NT2/D1 (cell line): ENCODE measurements around the gene LENG9.

Experiments
- DNase-seq: peaks from one replicate; pipeline ENCODE4 v3.0.0-alpha.2; 2011; ENCODE audit warnings: low read depth, low spot score
- H3K27me3 ChIP-seq: 2 replicates; pipeline ENCODE4 v1.6.0; 2011; ENCODE audit warnings: mild to moderate bottlenecking; ENCODE audit not compliant: insufficient read length, insufficient read depth
- H3K36me3 ChIP-seq: 2 replicates; pipeline ENCODE4 v1.6.1; 2011; ENCODE audit warnings: mild to moderate bottlenecking, low read length, mixed read lengths; ENCODE audit not compliant: insufficient read depth, insufficient read length
- H3K4me1 ChIP-seq: 2 replicates; pipeline ENCODE4 v1.5.1; 2011; ENCODE audit not compliant: insufficient read depth, insufficient read length
- H3K4me3 ChIP-seq: 2 replicates; pipeline ENCODE4 v1.5.1; 2011; ENCODE audit warnings: low read depth; ENCODE audit not compliant: insufficient read length
- H3K9ac ChIP-seq: 2 replicates; pipeline ENCODE4 v1.6.0; 2011; ENCODE audit warnings: low read depth; ENCODE audit not compliant: insufficient read length
- H3K9me3 ChIP-seq: 2 replicates; pipeline ENCODE4 v1.5.1; 2011; ENCODE audit warnings: mild to moderate bottlenecking, low read length; ENCODE audit not compliant: insufficient read depth
- SUZ12 ChIP-seq: IDR thresholded peaks from 2 replicates; pipeline ENCODE4 v1.6.1; 2011; ENCODE audit not compliant: insufficient read length, insufficient read depth; ENCODE audit errors: extremely low read depth
- YY1 ChIP-seq: IDR thresholded peaks from 2 replicates; pipeline ENCODE4 v1.6.1; 2011; ENCODE audit not compliant: insufficient read length, insufficient read depth
- ZNF274 ChIP-seq: IDR thresholded peaks from 2 replicates; pipeline ENCODE4 v1.6.1; 2011; ENCODE audit warnings: mild to moderate bottlenecking, low read depth, low read length

LENG9 gene

GRCh38 chr19:54436628-54437252 lies 26.8 kb downstream of the LENG9 start:
- Histone ChIP-seq H3K9ac (peak overlapping the region; percentile 70), H3K27me3 (no peaks in the 10 kb centered on the region), H3K4me3 (no peak overlapping the region), H3K9me3 (no peaks in the 10 kb centered on the region), H3K4me1 (peaks cover 20% of the 10 kb centered on the region), H3K36me3 (no peaks in the 10 kb centered on the region)
- no peak for DNase-seq
- TF ChIP-seq YY1 (no peak), ZNF274 (no peak), SUZ12 (no peak)

DNA sequence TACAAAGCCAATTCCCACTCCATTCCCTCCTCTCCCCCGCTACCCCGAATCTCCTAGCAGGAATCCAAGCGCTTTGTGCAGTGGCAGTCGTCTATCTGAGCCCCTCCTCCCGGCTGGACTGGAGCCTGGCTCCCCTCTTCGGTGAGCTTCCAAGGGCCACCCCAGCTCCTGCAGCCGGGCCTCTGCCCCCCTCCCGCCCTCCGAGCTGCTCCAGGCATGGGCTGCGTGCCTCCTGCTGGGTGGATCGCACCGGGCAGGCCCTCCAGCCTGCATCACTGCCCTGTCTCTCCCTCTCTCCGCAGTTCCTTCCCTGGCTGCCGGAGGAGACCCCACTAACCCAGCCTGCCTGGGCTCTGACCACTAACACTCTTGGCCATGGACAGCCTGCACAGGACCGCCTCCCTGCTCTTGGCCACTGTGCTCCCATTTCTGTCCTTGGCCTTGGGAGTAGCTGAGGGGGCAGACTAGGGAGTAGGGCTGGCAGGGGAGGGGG lies 27.5 kb downstream of the LENG9 start:
- no peak overlapping the region for H3K4me3 ChIP-seq
- no peak for DNase-seq
- H3K36me3 ChIP-seq = no peaks in the 10 kb centered on the region
- no peaks in the 10 kb centered on the region for H3K9me3 ChIP-seq
- H3K4me1 ChIP-seq = peaks cover 20% of the 10 kb centered on the region
- no peaks in the 10 kb centered on the region for H3K27me3 ChIP-seq
- TF ChIP-seq SUZ12 = no peak
- H3K9ac ChIP-seq = peak overlapping the region; percentile 70

- peaks cover 20% of the 10 kb centered on the region for H3K4me1 ChIP-seq
- peak overlapping the region; percentile 70 for H3K9ac ChIP-seq
- no peak overlapping the region for H3K4me3 ChIP-seq
- no peak for TF ChIP-seq SUZ12
- no peak for TF ChIP-seq YY1
- TF ChIP-seq ZNF274 = no peak
- no peaks in the 10 kb centered on the region for H3K36me3 ChIP-seq
- no peak for DNase-seq
- H3K9me3 ChIP-seq = no peaks in the 10 kb centered on the region
- H3K27me3 ChIP-seq = no peaks in the 10 kb centered on the region
Measured at GRCh38 chr19:54435551-54436016, 28.0 kb downstream of the LENG9 start.

GRCh38 chr19:54434873-54435214 lies 28.7 kb downstream of the LENG9 start:
- TF ChIP-seq ZNF274 (no peak), SUZ12 (no peak), YY1 (no peak)
- H3K27me3 ChIP-seq = no peaks in the 10 kb centered on the region
- no peaks in the 10 kb centered on the region for H3K36me3 ChIP-seq
- H3K4me3 ChIP-seq = no peak overlapping the region
- no peak overlapping the region for H3K9ac ChIP-seq
- peaks cover 21% of the 10 kb centered on the region for H3K4me1 ChIP-seq
- H3K9me3 ChIP-seq = no peaks in the 10 kb centered on the region
- DNase-seq = no peak

GRCh38 chr19:54434112-54434872 lies 29.3 kb downstream of the LENG9 start:
- H3K9ac ChIP-seq = no peak overlapping the region
- TF ChIP-seq SUZ12 = no peak
- TF ChIP-seq ZNF274 = no peak
- TF ChIP-seq YY1 = no peak
- H3K4me1 ChIP-seq = peaks cover 21% of the 10 kb centered on the region

DNA sequence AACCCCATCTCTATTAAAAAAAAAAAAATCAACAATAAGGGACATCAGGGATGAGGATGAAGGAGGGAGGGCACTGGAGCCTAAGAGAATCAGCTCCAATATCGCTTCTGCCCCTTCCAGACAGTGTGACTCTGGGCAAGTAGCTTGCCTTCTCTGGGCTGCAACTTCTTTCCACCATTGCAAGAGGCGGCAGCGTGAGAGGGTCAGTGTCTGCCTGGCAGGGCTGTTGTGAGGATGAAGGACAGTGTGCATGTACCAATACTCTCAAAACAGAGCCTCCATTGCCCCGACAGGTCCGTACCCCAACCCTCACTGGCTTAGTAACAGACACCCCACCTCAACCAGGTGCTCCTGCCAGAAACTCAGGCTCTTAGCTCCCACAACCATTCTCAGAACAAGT lies 29.9 kb downstream of the LENG9 start:
- no peak overlapping the region for H3K4me3 ChIP-seq
- no peak for DNase-seq
- no peaks in the 10 kb centered on the region for H3K9me3 ChIP-seq
- TF ChIP-seq YY1 (no peak), ZNF274 (no peak), SUZ12 (no peak)
- peaks cover 17% of the 10 kb centered on the region for H3K4me1 ChIP-seq
- H3K36me3 ChIP-seq = no peaks in the 10 kb centered on the region
- no peaks in the 10 kb centered on the region for H3K27me3 ChIP-seq
- no peak overlapping the region for H3K9ac ChIP-seq

More at GRCh38 chr19:54434112-54434872, 29.3 kb downstream of the LENG9 start:
- DNase-seq = no peak
- H3K36me3 ChIP-seq = no peaks in the 10 kb centered on the region
- H3K4me3 ChIP-seq = no peak overlapping the region
- no peaks in the 10 kb centered on the region for H3K27me3 ChIP-seq
- H3K9me3 ChIP-seq = no peaks in the 10 kb centered on the region

- no peak overlapping the region for H3K4me3 ChIP-seq
- TF ChIP-seq YY1 = no peak
- no peak for TF ChIP-seq SUZ12
- TF ChIP-seq ZNF274 = no peak
- no peaks in the 10 kb centered on the region for H3K27me3 ChIP-seq
- peaks cover 19% of the 10 kb centered on the region for H3K4me1 ChIP-seq
- no peaks in the 10 kb centered on the region for H3K36me3 ChIP-seq
- H3K9me3 ChIP-seq = no peaks in the 10 kb centered on the region
- no peak for DNase-seq
- no peak overlapping the region for H3K9ac ChIP-seq
Measured at GRCh38 chr19:54432144-54432738, 31.3 kb downstream of the LENG9 start.
